Ecto neural progenitor cell (in vitro differentiated cells): ENCODE measurements around the gene RPL27A.

Source experiments
- DNase-seq: peaks from one replicate; pipeline ENCODE4 v3.0.0-alpha.2; 2018; ENCODE audit warnings: low spot score

RPL27A gene

GRCh38 chr11:8721609-8722500, 39.3 kb downstream of the RPL27A start:
- DNase-seq: no peak

DNA sequence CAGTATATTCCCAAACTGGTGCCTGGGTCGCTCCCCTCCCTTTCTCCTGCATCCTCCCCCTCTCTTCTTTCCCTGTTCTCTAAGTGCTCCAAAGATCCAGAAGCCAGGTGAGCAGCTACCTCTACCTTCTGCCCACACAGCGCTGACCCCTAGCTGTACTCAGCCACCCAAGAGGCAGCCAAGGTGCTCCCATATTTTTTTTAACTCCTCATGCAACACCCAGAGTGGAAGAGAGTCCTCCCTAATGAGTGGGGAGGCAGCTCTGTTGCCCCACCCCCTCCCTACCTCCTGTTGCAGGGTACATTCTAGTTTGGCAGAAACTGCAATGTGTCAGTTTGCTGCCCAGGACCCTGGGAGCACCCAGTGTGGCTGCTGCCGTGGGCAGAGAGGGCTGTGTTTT, 40.2 kb downstream of the RPL27A start:
- no peak for DNase-seq

- DNase-seq: no peak
Observed at GRCh38 chr11:8723711-8724110, 41.1 kb downstream of the RPL27A start.

DNA sequence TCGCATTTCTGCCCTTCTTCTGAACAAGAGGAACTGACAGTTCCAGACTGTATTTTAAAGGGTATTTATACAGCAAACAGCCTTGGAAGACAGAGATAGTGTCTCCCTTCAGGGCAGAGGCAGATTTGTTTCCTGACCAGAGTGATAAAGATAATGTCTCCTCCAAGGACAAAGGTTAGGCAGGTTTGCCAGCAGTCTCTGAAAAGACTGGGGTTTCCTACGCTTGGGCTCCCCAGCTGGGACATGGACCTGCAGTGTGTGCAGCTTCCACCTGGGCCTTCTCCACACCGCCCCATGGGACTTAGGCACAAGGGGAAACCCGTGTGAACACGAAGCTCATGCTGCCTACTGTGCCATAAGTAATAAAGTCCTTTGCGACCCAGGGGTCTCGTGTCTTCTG, 42.1 kb downstream of the RPL27A start:
- DNase-seq: no peak

DNA sequence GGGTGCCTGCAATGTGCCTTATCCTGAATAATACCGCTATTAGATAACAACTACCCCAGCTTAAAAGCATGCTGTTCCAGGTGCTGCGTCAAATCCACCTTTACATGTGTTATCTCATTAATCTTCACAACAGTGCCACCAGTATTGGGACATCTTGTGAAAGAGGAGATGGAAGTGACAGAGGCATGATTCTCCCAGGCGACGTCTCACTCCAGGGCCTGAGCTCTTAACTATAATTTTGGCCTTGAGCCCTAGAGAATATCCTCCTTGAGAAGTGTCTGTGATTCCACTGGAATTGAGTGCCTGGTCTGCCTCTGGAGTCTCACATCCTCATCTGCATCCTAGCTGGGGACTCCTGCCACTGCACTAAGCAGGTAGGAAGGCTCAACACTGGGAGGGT, 43.8 kb downstream of the RPL27A start:
- no peak for DNase-seq

DNA sequence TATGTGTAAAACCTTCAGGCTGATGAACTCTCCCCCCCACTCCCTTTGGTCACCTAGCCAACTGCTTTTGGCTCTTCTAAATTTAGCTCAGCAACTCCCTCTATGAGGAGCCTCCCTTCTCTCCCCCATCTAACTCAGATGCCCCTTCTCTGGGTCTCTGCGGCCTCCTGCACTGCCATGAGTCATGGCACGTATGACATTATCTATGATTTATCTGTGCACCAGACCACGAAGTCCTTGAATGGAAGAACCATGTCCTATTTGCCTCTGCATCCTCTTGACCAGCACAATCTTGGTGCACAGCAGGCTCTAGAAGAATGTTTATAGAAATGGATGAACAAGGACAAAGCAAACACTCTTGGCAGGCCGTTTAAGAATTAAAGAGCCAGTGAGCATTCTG, 46.0 kb downstream of the RPL27A start:
- no peak for DNase-seq

GRCh38 chr11:8729067-8729466, 46.5 kb downstream of the RPL27A start:
- no peak for DNase-seq

DNA sequence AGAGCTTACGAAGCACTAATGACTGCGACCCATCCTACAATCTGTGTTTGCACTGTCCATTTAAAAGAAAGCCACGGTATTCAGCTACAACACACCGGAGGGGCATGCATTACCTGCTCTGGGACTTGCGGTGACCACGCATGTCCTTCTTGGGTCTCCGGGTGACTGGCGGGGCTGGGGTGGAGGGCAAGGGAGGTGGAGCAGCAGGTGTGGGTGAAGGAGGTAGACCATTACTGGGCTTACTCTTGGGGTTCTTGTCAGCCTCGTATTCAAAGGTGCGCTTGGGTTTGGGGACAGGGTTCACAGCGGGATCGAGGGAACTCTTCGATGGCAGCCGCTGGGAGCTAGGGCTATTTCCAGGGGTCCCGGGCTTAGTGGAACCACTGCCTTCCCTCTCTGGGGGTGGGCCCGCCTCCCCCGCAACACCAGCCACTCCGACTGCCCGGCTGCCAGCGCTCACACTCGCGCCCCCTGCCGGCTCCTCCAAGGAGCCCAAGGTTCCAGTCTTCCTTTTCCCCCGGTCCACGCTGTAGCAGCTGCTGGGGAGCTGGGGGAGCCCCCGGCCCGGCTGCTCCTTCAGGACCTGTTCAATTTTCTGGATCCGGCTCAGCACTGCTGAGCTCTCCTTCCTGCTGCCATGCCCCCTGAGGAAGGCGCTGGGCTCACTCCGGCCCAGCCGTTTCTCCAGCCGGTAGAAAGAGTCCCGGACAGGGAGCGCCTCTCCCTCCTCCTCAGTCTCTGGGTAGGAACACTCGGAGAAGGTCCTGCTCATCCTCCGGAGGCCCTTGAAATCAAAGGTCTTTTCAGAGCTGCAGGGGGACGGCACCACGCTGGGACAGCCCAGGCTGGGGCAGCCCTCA, 47.5 kb downstream of the RPL27A start:
- no peak for DNase-seq

DNA sequence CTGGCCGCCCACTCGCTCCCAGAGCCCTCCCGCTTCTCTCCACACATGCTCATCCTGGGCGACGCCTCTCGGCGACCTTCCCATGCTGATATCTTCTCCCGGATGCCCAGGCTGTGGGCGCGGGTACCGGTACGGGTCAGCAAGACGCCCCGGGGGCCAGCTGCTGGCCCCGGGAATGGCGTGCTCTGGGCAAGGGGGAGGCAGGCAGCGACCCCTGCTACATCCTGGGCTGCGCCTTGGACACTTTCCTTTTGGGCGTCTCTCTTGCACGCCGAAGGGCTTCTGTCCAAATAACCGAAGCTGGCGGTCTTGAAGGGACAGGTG, 48.1 kb downstream of the RPL27A start:
- no peak for DNase-seq

- no peak for DNase-seq
Observed at GRCh38 chr11:8731647-8732323, 49.2 kb downstream of the RPL27A start.

GRCh38 chr11:8732324-8732670, 49.7 kb downstream of the RPL27A start:
- DNase-seq: no peak

DNA sequence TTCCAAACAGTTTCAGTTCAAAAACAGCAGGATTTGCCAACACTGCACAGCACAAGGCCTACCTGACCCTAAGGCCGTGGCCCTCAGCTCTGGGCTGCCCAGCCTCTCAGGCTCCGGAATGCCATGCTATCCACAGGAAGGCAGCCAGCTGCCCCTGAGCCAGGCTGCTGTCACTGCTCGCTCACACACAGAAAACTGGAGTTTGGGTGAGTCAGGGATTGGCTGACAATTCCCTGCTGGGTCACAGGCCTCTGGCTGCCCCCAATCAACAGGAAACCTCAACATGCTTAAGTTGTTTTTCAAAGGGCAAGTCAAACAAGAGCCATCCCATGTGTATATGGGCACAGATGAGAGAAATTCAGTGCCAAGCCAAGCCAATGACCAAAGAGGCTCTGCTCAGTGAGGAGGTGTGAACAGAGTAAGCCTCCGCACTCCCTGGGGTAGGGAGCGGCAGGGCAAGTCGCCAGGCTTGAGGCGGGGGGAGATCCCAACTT, 50.2 kb downstream of the RPL27A start:
- no peak for DNase-seq

- no peak for DNase-seq
Observed at GRCh38 chr11:8733852-8734251, 51.3 kb downstream of the RPL27A start.

- DNase-seq: no peak
Observed at GRCh38 chr11:8735094-8735493, 52.5 kb downstream of the RPL27A start.

DNA sequence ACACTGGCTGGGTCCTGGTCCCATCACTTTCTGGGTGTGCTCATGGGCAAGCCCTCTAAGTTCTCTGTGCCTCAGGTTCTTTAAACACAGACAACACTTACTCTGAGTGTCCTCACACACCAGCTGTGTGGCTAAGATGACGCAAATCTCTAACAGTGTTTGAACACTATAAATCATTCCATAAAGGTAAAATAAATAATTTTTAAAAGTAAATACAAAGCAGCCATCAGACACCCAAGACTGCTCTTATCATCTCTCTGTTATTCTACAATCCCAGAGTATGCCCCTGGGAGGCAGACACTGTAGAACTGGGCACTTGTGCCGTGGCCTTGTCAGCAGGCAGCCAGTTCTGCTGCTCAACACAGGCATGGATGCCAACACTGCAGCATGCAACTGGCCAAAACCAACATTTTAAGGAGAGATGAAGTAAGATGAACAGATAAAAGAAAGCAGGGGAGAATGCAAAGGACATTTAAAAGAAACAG, 56.8 kb downstream of the RPL27A start:
- no peak for DNase-seq
